IPS-15b (cell line): ENCODE data around the gene LNX1.

Experiments used
- H3K27me3 ChIP-seq: one replicate; pipeline ENCODE4 v1.6.1; 2013; ENCODE audit warnings: low read length; ENCODE audit not compliant: control insufficient read depth, insufficient read depth
- H3K36me3 ChIP-seq: one replicate; pipeline ENCODE4 v1.6.1; 2013; ENCODE audit warnings: low read length; ENCODE audit not compliant: control insufficient read depth, insufficient read depth
- H3K4me1 ChIP-seq: one replicate; pipeline ENCODE4 v1.6.1; 2013; ENCODE audit warnings: mild to moderate bottlenecking, low read length; ENCODE audit not compliant: control insufficient read depth, insufficient read depth
- H3K4me3 ChIP-seq: one replicate; pipeline ENCODE4 v1.5.1; 2013; ENCODE audit warnings: low read depth, low read length
- H3K9ac ChIP-seq: one replicate; pipeline ENCODE4 v1.6.1; 2013; ENCODE audit warnings: low read depth, mild to moderate bottlenecking, low read length
- H3K9me3 ChIP-seq: one replicate; pipeline ENCODE4 v1.6.1; 2013; ENCODE audit warnings: mild to moderate bottlenecking, low read length; ENCODE audit not compliant: control insufficient read depth, insufficient read depth

Gene LNX1

GRCh38 chr4:53619431-53619830 lies 28.1 kb upstream of the LNX1 start:
- no peaks in the 10 kb centered on the region for H3K4me1 ChIP-seq
- H3K36me3 ChIP-seq = no peaks in the 10 kb centered on the region
- no peak overlapping the region for H3K9ac ChIP-seq
- no peak overlapping the region for H3K4me3 ChIP-seq
- H3K27me3 ChIP-seq = no peaks in the 10 kb centered on the region
- H3K9me3 ChIP-seq = no peaks in the 10 kb centered on the region

- Histone ChIP-seq H3K9me3 (no peaks in the 10 kb centered on the region), H3K36me3 (no peaks in the 10 kb centered on the region), H3K27me3 (no peaks in the 10 kb centered on the region), H3K4me1 (no peaks in the 10 kb centered on the region), H3K9ac (no peak overlapping the region), H3K4me3 (no peak overlapping the region)
Observed at GRCh38 chr4:53618321-53618720, 27.0 kb upstream of the LNX1 start.

DNA sequence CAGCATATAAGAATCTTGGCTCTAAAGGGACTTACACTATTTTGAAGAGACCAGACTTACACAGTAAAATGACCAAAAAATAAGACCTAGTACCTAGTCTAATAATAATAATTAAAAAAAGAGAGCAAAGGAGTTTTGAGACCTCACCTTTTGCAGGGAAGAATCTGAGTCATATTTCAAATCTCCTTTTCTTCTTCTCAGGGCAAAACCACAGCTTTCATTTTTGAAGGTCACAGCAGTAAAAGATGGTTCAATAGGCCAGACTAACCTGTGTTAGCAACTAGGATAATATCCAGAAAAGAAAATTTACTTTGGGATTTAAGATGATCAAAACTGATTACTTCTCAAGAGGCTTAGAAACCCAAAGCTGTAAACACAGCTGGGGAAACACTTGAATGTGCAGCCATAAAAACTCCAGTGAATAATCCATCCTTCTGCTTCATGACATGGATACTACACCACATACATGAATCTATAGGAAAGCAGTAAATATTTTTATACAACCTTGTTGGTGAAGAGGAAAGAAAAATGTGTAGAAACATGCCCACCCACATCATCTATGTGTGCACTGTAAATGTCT lies 25.9 kb upstream of the LNX1 start:
- no peak overlapping the region for H3K9ac ChIP-seq
- H3K4me3 ChIP-seq = no peak overlapping the region
- no peaks in the 10 kb centered on the region for H3K4me1 ChIP-seq
- H3K27me3 ChIP-seq = no peaks in the 10 kb centered on the region
- no peaks in the 10 kb centered on the region for H3K9me3 ChIP-seq
- H3K36me3 ChIP-seq = no peaks in the 10 kb centered on the region

DNA sequence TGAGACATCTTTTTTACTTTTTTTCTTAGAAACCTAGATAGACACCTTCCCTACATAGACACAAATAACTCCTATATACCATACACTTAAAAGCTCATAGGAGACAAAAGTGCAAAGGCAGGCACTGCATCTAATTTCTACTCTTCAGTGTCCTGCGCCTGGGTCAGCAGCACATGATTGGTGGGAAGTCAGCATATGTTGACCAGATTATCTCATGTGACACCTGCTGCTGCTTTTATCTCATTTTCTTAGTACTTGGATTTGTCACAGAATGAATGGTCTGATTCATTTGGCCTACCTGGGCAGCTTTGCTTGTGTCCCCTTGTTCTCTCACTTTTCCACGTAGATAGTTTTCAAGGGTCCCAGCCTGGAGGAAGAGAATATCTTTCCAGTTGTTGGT lies 24.9 kb upstream of the LNX1 start:
- no peak overlapping the region for H3K4me3 ChIP-seq
- H3K36me3 ChIP-seq = no peaks in the 10 kb centered on the region
- H3K9me3 ChIP-seq = no peaks in the 10 kb centered on the region
- H3K27me3 ChIP-seq = no peaks in the 10 kb centered on the region
- H3K4me1 ChIP-seq = no peaks in the 10 kb centered on the region
- H3K9ac ChIP-seq = no peak overlapping the region

DNA sequence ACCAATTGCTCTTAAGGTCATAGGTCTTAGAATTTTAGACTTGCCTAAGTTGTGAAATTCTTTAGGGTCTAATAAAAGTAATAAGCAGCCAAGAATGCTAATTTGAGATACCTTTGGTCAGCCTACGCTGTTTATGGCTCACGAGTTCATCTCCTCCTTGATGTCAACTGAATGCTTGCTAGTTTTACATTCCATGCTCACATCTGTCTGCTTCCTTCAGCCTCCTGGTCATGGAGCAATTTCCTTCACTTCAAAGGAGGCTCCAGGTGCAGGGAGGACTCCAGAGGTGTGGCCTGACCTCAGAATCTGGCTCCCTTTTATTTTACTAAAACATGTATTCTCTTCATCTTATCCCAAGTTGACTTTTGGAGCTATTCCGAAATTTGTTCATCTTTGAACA lies 23.3 kb upstream of the LNX1 start:
- Histone ChIP-seq H3K4me3 (no peak overlapping the region), H3K36me3 (no peaks in the 10 kb centered on the region), H3K4me1 (no peaks in the 10 kb centered on the region), H3K9ac (no peak overlapping the region), H3K9me3 (no peaks in the 10 kb centered on the region), H3K27me3 (no peaks in the 10 kb centered on the region)

DNA sequence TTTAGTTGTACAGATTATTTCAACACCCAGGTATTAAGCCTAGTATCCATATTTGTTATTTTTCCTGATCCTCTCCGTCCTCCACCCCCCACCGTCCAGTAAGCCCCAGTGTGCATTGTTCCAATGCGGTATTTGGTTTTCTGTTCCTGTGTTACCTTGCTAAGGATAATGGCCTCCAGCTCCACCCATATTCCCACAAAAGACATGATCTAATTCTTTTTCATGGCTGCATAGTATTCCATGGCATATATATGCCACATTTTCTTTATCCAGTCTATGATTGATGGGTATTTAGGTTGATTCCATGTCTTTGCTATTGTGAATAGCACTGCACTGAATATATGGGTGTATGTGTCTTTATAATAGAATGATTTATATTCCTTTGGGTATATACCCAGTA lies 22.1 kb upstream of the LNX1 start:
- Histone ChIP-seq H3K9ac (no peak overlapping the region), H3K4me3 (no peak overlapping the region), H3K36me3 (no peaks in the 10 kb centered on the region), H3K9me3 (no peaks in the 10 kb centered on the region), H3K4me1 (no peaks in the 10 kb centered on the region), H3K27me3 (no peaks in the 10 kb centered on the region)

- Histone ChIP-seq H3K4me3 (no peak overlapping the region), H3K27me3 (no peaks in the 10 kb centered on the region), H3K4me1 (no peaks in the 10 kb centered on the region), H3K36me3 (no peaks in the 10 kb centered on the region), H3K9ac (no peak overlapping the region), H3K9me3 (no peaks in the 10 kb centered on the region)
Observed at GRCh38 chr4:53608649-53609048, 17.4 kb upstream of the LNX1 start.

- Histone ChIP-seq H3K9ac (no peak overlapping the region), H3K36me3 (no peaks in the 10 kb centered on the region), H3K27me3 (no peaks in the 10 kb centered on the region), H3K4me1 (no peaks in the 10 kb centered on the region), H3K4me3 (no peak overlapping the region), H3K9me3 (no peaks in the 10 kb centered on the region)
Observed at GRCh38 chr4:53608242-53608641, 17.0 kb upstream of the LNX1 start.

DNA sequence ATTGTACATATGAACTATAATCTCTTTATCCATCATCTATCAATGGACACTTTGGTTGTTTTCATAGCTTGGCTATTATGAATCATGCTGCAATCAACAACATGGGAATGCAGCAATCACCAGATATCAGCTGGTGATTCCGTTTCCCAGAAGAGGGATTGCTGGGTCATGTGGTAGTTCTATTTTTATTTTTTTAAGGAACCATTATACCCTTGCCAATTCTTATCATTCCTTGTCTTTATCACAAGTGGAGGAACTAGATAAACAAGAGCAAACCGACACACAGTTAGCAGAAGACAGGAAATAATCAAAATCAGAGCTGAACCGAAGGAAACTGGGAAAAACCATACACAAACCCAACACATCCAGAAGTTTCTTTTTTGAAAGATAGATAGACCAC lies 14.5 kb upstream of the LNX1 start:
- H3K4me1 ChIP-seq = peaks cover 2% of the 10 kb centered on the region
- H3K9ac ChIP-seq = no peak overlapping the region
- no peaks in the 10 kb centered on the region for H3K9me3 ChIP-seq
- no peak overlapping the region for H3K4me3 ChIP-seq
- H3K27me3 ChIP-seq = no peaks in the 10 kb centered on the region
- no peaks in the 10 kb centered on the region for H3K36me3 ChIP-seq

- Histone ChIP-seq H3K9me3 (no peaks in the 10 kb centered on the region), H3K27me3 (no peaks in the 10 kb centered on the region), H3K4me1 (peaks cover 2% of the 10 kb centered on the region), H3K36me3 (no peaks in the 10 kb centered on the region), H3K9ac (no peak overlapping the region), H3K4me3 (no peak overlapping the region)
Observed at GRCh38 chr4:53602390-53602789, 11.1 kb upstream of the LNX1 start.

DNA sequence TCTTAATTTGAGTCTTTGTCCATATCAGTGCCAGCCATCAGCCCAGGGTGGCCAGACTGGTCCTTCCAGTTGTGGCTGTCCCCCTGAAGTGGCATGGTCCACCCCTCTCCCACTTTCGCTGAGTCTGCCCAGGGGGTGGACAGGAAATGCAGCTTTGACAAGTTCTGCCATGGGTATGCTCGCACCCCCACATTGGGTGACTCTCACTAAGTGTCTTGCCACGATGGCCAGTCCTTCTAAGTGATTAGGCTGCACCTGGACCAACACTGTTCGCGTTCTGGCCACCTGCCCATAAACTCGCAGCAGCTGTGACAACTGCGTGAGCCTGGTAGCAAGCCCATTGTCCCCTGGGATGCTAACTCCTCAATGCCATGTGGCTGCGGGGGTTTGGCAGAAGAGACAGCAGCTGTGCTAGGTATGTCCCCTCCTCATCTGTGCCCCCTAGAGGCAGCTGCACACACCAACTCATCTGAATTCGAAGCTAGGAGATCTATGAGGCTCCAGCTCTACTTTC lies 10.0 kb upstream of the LNX1 start:
- Histone ChIP-seq H3K4me1 (peaks cover 2% of the 10 kb centered on the region), H3K4me3 (no peak overlapping the region), H3K9me3 (no peaks in the 10 kb centered on the region), H3K27me3 (no peaks in the 10 kb centered on the region), H3K36me3 (no peaks in the 10 kb centered on the region), H3K9ac (no peak overlapping the region)

- Histone ChIP-seq H3K9ac (no peak overlapping the region), H3K4me3 (no peak overlapping the region), H3K9me3 (no peaks in the 10 kb centered on the region), H3K27me3 (no peaks in the 10 kb centered on the region), H3K36me3 (no peaks in the 10 kb centered on the region), H3K4me1 (peaks cover 7% of the 10 kb centered on the region)
Observed at GRCh38 chr4:53599632-53600031, 8.3 kb upstream of the LNX1 start.
